GM18507 (cell line): ENCODE measurements around the gene C2CD4D.

Experiments used
- DNase-seq: peaks from one replicate; pipeline ENCODE4 v3.0.0; 2011; ENCODE audit warnings: low read depth; ENCODE audit not compliant: insufficient read length; ENCODE audit errors: extremely low spot score
- FAIRE-seq: peaks from 2 replicates; lab custom pipeline; 2011; peaks lifted over from hg19 to GRCh38; lab: Jason Lieb, UNC

The C2CD4D gene

GRCh38 chr1:151838222-151839081 lies 1.2 kb downstream of the C2CD4D start:
- FAIRE-seq = no peak
- DNase-seq = peak; percentile 28

DNA sequence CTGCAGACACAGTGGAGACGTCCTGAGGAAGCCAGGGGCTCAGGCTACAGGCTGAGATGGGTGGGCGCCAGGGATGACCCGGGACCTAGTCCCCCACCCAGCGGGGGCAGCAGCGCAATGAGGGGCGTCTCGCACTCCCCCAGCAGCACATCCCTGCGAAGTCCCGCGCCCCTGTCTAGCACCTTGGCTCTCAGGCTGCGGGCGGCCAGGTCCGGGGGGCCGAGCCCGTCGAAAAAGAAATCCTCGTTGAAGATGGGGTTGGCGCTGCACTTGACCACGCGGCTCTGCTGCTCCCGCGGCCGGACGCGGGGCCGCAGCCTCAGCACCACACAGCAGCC lies 1.8 kb downstream of the C2CD4D start:
- FAIRE-seq (no peak), DNase-seq (no peak)

DNA sequence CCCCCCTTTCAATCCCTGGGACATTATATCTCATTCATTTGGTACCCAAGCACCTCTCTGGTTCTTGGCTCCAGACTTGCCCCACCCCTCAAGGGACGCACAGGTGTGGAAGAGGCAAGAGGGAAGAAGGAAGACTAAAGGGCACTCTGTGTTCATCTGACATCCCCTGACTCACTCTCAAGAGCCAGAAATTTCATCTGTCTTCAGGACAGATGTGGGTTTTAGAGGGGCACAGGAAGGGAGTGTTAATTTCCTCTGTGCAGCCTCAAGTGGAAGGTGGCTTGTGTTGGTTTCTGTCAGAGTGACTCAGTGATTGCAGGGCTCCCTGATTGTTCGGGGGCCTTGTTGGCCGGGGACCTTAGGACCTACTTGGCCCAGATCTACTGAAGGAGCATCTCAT lies 2.4 kb downstream of the C2CD4D start:
- FAIRE-seq (no peak), DNase-seq (no peak)

GRCh38 chr1:151835596-151835995 lies 4.0 kb downstream of the C2CD4D start:
- no peak for FAIRE-seq
- DNase-seq = no peak

DNA sequence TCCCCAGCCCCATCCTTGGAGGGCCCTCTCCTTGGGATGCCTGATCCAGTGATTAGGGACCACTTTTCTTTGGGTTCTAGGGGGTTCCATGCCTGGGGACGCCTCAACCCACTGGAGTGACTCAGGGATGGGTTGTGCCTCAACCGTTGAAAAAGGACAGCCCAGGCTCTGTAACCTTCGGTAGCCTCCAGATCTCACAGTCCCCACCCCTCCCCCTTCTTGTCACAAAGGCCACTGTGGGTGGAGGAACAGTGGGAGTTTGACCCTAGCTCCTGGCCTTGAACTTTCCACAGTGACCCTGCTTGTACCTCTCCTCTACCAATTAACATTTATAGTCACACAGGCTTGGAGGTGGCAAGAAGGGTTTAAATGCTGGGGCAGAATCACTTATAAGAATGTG lies 5.4 kb downstream of the C2CD4D start:
- no peak for DNase-seq
- FAIRE-seq = no peak

GRCh38 chr1:151833172-151833900 lies 6.3 kb downstream of the C2CD4D start:
- FAIRE-seq = no peak

DNA sequence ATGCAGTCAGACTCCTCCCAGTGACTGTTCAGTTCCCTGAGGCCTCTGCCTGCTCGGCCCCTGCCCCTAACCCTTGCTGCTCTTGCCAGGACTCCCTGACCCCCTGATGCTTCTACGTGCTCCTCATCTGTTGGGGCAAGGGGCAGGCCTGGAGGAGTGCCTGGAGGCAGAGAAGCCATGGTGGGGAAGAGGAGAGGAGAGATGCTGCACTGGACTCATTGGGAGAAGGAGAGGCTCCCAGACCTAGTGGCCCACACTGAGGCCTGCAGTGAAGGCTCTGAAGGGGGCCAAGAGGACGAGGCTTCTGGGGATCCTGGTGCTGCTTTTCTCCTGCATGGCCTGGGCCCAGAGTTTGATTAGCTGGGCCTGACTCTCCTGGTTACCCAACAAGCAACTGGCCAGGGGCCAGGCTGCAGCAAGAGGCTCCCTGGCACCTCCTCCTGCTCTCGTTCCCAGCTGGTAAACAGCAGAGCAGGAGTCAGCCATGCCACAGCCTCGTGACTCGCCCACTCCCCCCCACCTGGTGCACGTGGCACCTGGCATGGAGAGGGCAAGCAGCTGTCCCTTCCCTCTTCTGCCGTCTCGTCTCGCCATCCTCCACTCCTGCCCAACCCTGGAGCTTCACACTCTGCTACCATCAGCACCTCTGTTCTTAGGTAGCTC lies 7.2 kb downstream of the C2CD4D start:
- DNase-seq = no peak
- no peak for FAIRE-seq

More at GRCh38 chr1:151833172-151833900, 6.3 kb downstream of the C2CD4D start:
- DNase-seq = no peak

- FAIRE-seq = no peak
- DNase-seq = no peak
Measured at GRCh38 chr1:151831605-151832004, 8.0 kb downstream of the C2CD4D start, which contains the start of gene RORC. Gene RORC, minus strand, starts transcription at chr1:151831802. Its CDS starts 38 bp downstream, at chr1:151831764.

DNA sequence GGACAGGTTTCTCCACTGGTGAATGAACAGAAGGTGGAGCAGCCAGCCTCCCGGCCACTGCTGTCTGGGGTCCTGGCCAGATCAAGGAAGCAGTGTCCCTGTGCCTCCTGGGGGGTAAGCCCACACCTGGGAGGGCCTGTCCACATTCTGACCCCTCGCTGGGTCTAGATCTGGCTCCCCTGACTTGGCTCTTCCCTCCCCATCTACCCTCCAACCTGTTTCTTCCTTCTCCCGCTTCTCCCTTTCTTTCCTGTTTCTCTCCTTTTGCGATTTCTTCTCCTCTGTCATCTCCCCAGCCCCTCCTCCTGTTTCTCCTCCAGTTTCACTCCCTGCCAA lies 8.4 kb downstream of the C2CD4D start:
- no peak for FAIRE-seq
- no peak for DNase-seq

GRCh38 chr1:151830055-151830454 lies 9.6 kb downstream of the C2CD4D start:
- DNase-seq (no peak), FAIRE-seq (no peak)

DNA sequence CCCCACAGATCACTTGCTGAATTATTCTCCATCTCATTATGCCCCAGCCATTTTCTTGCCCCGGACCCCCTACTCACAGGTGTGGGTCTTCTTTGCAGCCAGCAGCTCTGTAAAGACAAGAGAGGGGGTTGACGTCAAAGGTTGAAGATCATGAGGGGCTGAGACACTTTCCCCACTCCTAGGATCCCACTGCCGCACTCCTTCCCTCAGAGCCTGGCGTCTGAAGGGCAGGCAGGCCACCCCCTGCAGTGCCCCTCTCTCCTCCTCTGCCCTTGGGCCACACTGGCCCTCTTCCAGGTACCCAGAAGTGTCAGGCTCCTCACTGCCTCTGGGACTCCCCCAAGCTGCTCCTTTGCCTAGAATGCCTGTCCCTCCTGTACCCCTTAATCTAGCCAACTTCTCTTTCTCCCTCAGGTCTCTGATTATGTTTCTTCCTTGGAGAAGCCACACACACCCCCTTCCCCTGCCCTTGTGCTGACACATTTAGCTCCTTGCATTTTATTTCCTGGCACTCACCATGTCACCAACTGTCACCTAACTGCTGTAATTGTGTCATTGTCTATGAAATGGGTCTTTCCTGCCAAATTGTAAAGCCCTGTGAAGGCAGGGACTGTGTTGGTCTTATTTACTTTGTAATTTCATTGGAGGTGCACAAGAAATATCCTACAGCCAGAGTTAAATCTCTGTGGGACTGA lies 10.1 kb downstream of the C2CD4D start:
- DNase-seq (no peak), FAIRE-seq (no peak)

- DNase-seq (no peak), FAIRE-seq (no peak)
Measured at GRCh38 chr1:151828921-151829320, 10.7 kb downstream of the C2CD4D start.

- FAIRE-seq = no peak
- no peak for DNase-seq
Measured at GRCh38 chr1:151827853-151828252, 11.8 kb downstream of the C2CD4D start.

DNA sequence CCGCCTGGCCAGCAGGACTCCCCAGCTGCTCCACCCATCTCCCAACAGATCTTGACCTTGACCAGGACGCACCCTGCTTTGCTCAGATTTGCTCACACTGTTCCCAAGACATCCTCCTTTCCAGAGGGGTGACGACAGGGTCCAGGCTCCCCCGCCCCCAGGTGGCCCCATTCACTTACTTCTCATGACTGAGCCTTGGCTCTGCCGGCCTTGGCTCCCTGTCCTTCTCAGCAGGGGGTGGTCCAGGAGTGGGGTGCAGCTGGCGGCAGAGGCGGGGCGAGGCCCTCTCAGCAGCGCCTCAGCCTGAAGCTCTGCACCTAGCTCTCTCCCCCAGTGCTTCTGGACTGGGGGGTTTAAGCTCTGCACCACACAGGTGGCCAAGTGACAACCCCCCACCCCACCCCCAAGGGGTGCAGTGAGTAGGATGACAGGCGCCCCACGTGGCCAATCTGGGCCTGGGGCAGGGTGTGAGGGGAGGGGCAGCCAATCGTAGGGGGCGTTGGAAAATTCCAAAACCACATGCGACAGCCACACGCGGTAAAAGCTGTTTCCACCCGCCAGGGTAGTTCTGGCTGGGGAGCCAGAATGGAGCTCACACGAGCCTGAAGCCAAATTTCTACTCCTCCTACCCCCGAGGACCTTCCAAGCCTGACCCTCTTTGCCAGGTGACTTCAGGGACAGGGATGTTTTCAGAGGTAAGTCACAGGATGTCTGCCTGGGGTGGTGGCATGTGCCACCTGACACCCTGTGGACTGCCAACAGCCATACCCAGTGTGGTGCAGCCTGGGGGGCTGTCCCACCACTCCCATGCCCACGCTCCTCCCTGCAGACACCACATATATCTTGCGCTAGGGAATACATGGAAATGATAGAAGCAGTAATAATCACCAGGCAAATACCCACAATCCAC lies 13.6 kb downstream of the C2CD4D start:
- DNase-seq = no peak
- no peak for FAIRE-seq

DNA sequence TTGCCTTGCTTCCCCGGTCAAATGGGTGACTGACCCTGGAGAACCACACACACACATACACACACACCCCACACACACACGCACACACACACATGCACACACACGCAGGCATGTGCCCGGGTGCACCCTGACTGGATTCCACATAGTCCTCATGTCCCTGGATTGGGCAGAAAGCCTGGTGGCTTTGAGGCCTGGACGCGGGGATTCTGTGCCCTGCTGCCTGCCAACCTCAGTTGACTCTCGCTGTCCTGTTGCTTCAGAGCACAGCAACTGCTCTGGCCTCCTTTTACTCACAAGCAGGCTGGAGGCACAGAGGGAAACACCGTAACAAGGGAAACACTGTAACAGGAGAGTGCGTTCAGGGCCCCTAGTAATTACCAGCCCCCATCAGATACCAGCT lies 14.4 kb downstream of the C2CD4D start:
- DNase-seq (no peak), FAIRE-seq (no peak)

DNA sequence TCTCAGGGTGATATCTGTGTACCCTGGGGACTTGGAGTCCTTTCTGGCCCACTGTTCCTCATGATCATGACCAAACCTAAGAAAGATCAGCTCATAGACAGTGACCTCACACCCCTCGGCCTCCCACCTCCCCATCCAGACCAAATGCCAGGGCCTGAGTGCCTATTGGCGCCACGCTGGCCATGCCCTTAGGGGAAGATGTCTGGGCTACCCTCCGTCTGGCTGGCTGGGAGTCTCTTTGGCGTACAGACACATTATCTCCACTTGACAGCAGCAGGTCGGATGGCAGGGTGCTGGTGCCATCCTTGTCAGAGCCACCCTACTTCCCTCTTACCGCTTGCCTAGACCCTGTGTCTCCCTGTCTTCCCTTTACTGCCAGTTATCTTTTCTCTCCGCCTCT lies 16.4 kb downstream of the C2CD4D start:
- no peak for FAIRE-seq

DNA sequence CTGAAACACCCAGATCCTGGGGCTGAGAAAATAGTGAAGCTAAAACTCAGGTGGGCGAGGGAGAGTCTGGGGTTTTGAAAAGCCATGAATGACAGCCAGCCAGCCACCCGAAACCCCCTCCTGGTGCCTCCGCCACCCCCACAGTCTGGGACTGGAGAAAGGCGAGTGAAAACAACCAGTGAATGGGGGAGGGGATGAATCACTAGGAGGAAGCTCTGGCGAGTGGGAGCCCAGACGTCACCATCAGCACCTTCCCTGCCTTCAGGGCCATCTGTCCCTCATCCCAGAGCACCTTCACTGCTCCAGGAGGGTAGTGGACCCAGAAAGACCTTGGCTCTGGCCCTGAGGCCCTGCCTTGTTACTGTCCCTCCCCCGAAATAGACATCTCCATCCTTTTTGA lies 17.2 kb downstream of the C2CD4D start:
- DNase-seq = no peak
- no peak for FAIRE-seq

More for the DNA sequence above, 16.4 kb downstream of the C2CD4D start:
- no peak for DNase-seq

DNA sequence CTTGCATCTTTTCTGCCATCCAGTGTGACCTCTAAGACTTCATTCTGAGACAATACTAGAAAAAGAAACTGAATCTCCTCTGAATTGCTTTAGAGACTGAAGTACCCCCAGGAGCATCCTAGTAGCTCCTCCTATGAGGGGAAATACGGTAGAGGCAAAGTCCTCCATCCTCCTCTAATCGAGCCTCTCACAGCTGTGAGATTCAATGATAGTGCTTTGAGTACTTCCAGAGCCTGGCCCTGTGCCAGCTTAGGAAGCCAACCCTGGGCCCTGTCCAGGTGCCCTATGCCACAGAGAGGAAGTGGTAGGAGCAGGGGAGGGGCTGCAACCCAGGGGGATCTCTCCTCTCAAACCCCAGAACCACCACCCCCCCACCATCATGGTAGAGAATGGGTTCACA lies 18.7 kb downstream of the C2CD4D start:
- no peak for DNase-seq
- no peak for FAIRE-seq
